Natural killer cell (primary cell): ENCODE results near the gene GNB5. TPM values are rescaled to one million over a fixed set of nuclear protein-coding genes. Genes with fewer than 3 reads are reported as not detected.
"Not testable (repeated sequence)": the region's sequence is repeated elsewhere in the genome, so short reads cannot be mapped to it uniquely, and the experiment has no call there.

ENCODE experiments used
- ATAC-seq, 3 donors: fragments of 150-1000 bp in 2 of 3; fragments of 200-7000 bp in 1 of 3; cut with Tn5 transposase; 1 replicate in 1 of 3; 2 replicates in 2 of 3; pipeline ENCODE4 v1.10.0; 2021; ENCODE audit warnings: mild to moderate bottlenecking in 2 of 3, moderate library complexity in 2 of 3
- DNase-seq, 2 donors: peaks; one replicate each; pipeline versions ENCODE4 v3.0.0 to v3.0.0-alpha.2; 2013 to 2021; ENCODE audit warnings: mixed read lengths in 1 of 2
- H3K27ac ChIP-seq: one replicate; pipeline ENCODE4 v1.5.1; 2013; ENCODE audit warnings: mild to moderate bottlenecking, low read length
- H3K27me3 ChIP-seq: one replicate; pipeline ENCODE4 v1.6.1; 2013; ENCODE audit warnings: low read length; ENCODE audit not compliant: control insufficient read depth, insufficient read depth
- H3K36me3 ChIP-seq: one replicate; pipeline ENCODE4 v1.6.1; 2013; ENCODE audit warnings: low read length; ENCODE audit not compliant: control insufficient read depth, insufficient read depth
- H3K4me1 ChIP-seq: one replicate; pipeline ENCODE4 v1.6.1; 2013; ENCODE audit warnings: low read length; ENCODE audit not compliant: control insufficient read depth, insufficient read depth
- H3K4me3 ChIP-seq: one replicate; pipeline ENCODE4 v1.5.1; 2013; ENCODE audit warnings: low read length
- H3K9me3 ChIP-seq: one replicate; pipeline ENCODE4 v1.6.1; 2013; ENCODE audit warnings: low read length; ENCODE audit not compliant: control insufficient read depth, insufficient read depth
- H3K27ac Mint-ChIP-seq, 2 donors: one replicate each; pipeline ENCODE4 v1.8.0; 2022; ENCODE audit warnings: mild to moderate bottlenecking in 2 of 2, mixed read lengths in 2 of 2, moderate library complexity in 1 of 2
- H3K27me3 Mint-ChIP-seq, 2 donors: one replicate each; pipeline ENCODE4 v1.8.0; 2022; ENCODE audit warnings: low read depth in 2 of 2, mixed read lengths in 2 of 2
- H3K36me3 Mint-ChIP-seq: one replicate; pipeline ENCODE4 v1.8.0; 2022; ENCODE audit warnings: mixed read lengths
- H3K4me1 Mint-ChIP-seq, 2 donors: one replicate each; pipeline ENCODE4 v1.8.0; 2022; ENCODE audit warnings: mixed read lengths in 2 of 2
- H3K4me3 Mint-ChIP-seq: one replicate; pipeline ENCODE4 v1.8.0; 2022; ENCODE audit warnings: mild to moderate bottlenecking, moderate library complexity, mixed read lengths
- H3K9me3 Mint-ChIP-seq, 2 donors: one replicate each; pipeline ENCODE4 v1.8.0; 2022; ENCODE audit warnings: mixed read lengths in 2 of 2
- CTCF ChIP-seq: fragments of 200-600 bp; IDR thresholded peaks from one replicate; pipeline ENCODE4 v1.8.0; 2022; ENCODE audit warnings: antibody characterized with exemption
- WGBS: methylation state at CpG from one replicate; pipeline ENCODE4 v1.1.7; 2013; ENCODE audit warnings: missing lambda C conversion rate; ENCODE audit not compliant: insufficient coverage; 5-methylcytosine and 5-hydroxymethylcytosine counted together
- intact Hi-C: fragments of 100-400 bp; cut with micrococcal nuclease; formaldehyde crosslinking; loops from one replicate; pipeline ENCODE4 v1.14.2; 2022
- total RNA-seq, 4 donors: library from RNA; stranded (reverse); fragments of 120-200 nt in 1 of 4; gene quantifications; one replicate each; pipeline versions ENCODE4 v1.2.3 to v1.2.4, GENCODE V29; 2013 to 2022

The GNB5 gene
- total RNA-seq, 3 donors from 2014 or later (not counting 1 experiment from before 2014, with no cell fraction given): 22.5 to 31.3 (median 23.0) TPM

- H3K4me1 ChIP-seq: peaks cover 17% of the 10 kb centered on the region
- no peaks in the 10 kb centered on the region for H3K27me3 ChIP-seq
- no peaks in the 10 kb centered on the region for H3K36me3 ChIP-seq
- 74% methylated on average over 4 of the region's 4 CpGs for WGBS
- no peak overlapping the region for H3K27ac ChIP-seq
- peaks cover 18 to 33% of the 10 kb centered on the region in 2 donors for H3K27me3 Mint-ChIP-seq
- no peak for TF ChIP-seq CTCF
- intact Hi-C loops: no loop called here
- peaks cover 18 to 30% of the 10 kb centered on the region in 2 donors for H3K4me1 Mint-ChIP-seq
- no peak for DNase-seq
- peaks cover 5% of the 10 kb centered on the region for H3K9me3 ChIP-seq
- H3K27ac Mint-ChIP-seq: no peak overlapping the region
- ATAC-seq: no peak
- no peaks in the 10 kb centered on the region for H3K9me3 Mint-ChIP-seq
- no peak overlapping the region for H3K4me3 ChIP-seq
- no peaks in the 10 kb centered on the region for H3K36me3 Mint-ChIP-seq
- H3K4me3 Mint-ChIP-seq: peak overlapping the region; percentile 47
These were observed 107.6 kb downstream of the GNB5 start for GRCh38 chr15:52083603-52084002.

DNA sequence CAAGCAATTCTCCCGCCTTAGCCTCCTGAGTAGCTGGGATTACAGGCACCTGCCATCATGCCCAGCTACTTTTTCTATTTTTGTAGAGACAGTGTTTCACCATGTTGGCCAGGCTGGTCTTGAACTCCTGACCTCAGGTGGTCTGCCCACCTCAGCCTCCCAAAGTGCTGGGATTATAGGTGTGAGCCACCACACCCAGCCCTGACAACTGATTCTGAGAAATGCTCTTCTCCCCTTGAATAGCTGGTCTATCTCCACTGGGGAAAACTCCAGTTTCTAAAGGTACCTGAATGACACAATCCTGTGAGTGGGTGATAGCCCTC, 108.2 kb downstream of the GNB5 start:
- H3K9me3 Mint-ChIP-seq, H3K36me3 ChIP-seq, intact Hi-C loops, ATAC-seq, DNase-seq, H3K27me3 ChIP-seq, H3K4me3 ChIP-seq, H3K27ac ChIP-seq, H3K9me3 ChIP-seq, H3K36me3 Mint-ChIP-seq: not testable (repeated sequence)
- H3K4me1 Mint-ChIP-seq: peaks cover 18 to 30% of the 10 kb centered on the region in 2 donors
- H3K4me3 Mint-ChIP-seq: peak overlapping the region; percentile 47
- peaks cover 19 to 37% of the 10 kb centered on the region in 2 donors for H3K27me3 Mint-ChIP-seq
- 36% methylated on average over 1 of the region's 1 CpG for WGBS
- peak overlapping the region in 1 of 2 donors; percentile 47 for H3K27ac Mint-ChIP-seq
- peaks cover 17% of the 10 kb centered on the region for H3K4me1 ChIP-seq

DNA sequence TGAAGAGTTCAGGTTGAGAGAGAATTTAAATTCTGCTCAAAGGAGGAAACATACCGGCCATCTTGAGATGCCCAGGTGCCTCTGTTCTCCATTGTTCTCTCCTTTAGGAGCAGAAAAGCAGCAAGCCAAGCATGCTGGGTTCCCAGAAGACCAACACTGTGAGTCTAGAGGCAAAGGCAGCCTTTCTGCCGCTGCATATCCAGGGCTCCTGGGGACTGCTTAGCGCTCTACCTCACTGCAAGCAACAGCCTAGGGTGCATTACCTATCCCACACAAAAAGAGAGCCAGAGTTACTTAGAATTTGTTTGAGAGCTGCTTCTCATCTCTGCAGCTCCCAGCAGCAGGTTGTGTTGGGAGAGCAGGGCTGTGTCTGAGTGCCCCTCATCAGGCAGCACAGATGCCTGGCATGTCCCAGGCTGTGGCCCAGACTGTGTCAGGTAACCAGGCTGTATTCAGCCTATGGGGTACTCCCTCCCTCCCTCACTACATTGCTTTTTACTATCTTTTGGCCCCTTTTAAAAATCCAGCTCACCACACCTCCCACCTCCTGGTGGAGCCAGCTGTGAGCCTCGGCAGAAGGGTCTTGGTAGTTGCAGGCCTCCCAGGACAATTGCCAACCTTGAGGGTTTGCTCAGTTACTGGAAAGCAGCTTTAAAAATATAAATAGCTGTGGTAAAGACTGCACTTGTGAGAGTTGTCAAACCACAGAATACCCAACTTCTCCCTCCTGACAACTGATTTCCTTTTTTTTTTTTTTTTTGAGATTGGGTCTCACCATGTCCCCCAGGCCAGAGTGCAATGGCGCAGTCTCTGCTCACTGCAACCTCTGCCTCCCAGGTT, 108.8 kb downstream of the GNB5 start:
- 56% methylated on average over 5 of the region's 5 CpGs for WGBS
- peaks cover 20 to 37% of the 10 kb centered on the region in 2 donors for H3K27me3 Mint-ChIP-seq
- DNase-seq (no peak), ATAC-seq (peak in 2 of 3 donors; percentile 29 to 65)
- peak overlapping the region; percentile 47 for H3K4me3 Mint-ChIP-seq
- Histone ChIP-seq H3K4me1 (peaks cover 17% of the 10 kb centered on the region), H3K9me3 (peaks cover 5% of the 10 kb centered on the region), H3K4me3 (no peak overlapping the region), H3K27me3 (no peaks in the 10 kb centered on the region), H3K36me3 (no peaks in the 10 kb centered on the region), H3K27ac (no peak overlapping the region)
- H3K36me3 Mint-ChIP-seq: no peaks in the 10 kb centered on the region
- no peak for TF ChIP-seq CTCF
- peak overlapping the region in 1 of 2 donors; percentile 47 for H3K27ac Mint-ChIP-seq
- intact Hi-C loops: no loop called here
- peaks cover 18 to 30% of the 10 kb centered on the region in 2 donors for H3K4me1 Mint-ChIP-seq
- H3K9me3 Mint-ChIP-seq: no peaks in the 10 kb centered on the region

GRCh38 chr15:52080706-52081392, 110.3 kb downstream of the GNB5 start:
- Histone ChIP-seq H3K4me1 (peaks cover 17% of the 10 kb centered on the region), H3K36me3 (no peaks in the 10 kb centered on the region), H3K9me3 (no peaks in the 10 kb centered on the region), H3K27me3 (no peaks in the 10 kb centered on the region), H3K27ac (no peak overlapping the region), H3K4me3 (no peak overlapping the region)
- H3K4me3 Mint-ChIP-seq: no peak overlapping the region
- intact Hi-C loops: no loop called here
- H3K27ac Mint-ChIP-seq: no peak overlapping the region
- no peaks in the 10 kb centered on the region for H3K36me3 Mint-ChIP-seq
- ATAC-seq: no peak
- H3K4me1 Mint-ChIP-seq: peaks cover 18 to 30% of the 10 kb centered on the region in 2 donors
- DNase-seq: no peak
- TF ChIP-seq CTCF: no peak
- WGBS: 94% methylated on average over 8 of the region's 9 CpGs
- H3K9me3 Mint-ChIP-seq: no peaks in the 10 kb centered on the region
- peaks cover 23 to 37% of the 10 kb centered on the region in 2 donors for H3K27me3 Mint-ChIP-seq
